A549 (cell line): Measurements from ENCODE around the gene KIZ. TPM values are rescaled to one million over a fixed set of nuclear protein-coding genes. Genes with fewer than 3 reads are reported as not detected.

Experiments
- ATAC-seq, 2 experiments: fragments of 200-7000 bp in 1 of 2; fragments of >200 bp in 1 of 2; cut with Nextera tagmentation in 1 of 2; cut with Tn5 transposase in 1 of 2; 3 replicates each; pipeline versions ENCODE4 v1.8.0 to v1.9.1; 2018 to 2020; ENCODE audit warnings: mild to moderate bottlenecking in 1 of 2, moderate library complexity in 1 of 2
- CTCF ChIA-PET: fragments of 300-600 bp; sonication (Branson Sonifier 250); formaldehyde crosslinking; extraction: SDS; loops from one replicate; lab custom pipeline; 2021; ENCODE audit warnings: antibody characterized with exemption, inconsistent platforms; lab: Yijun Ruan, JAX
- POLR2A ChIA-PET: fragments of 350-600 bp; formaldehyde crosslinking; extraction: SDS; loops from one replicate; lab custom pipeline; 2021; ENCODE audit warnings: antibody characterized with exemption, inconsistent platforms; lab: Yijun Ruan, JAX
- DNase-seq, 2 experiments: peaks; one replicate each; pipeline versions ENCODE4 v3.0.0 to v3.0.0-alpha.2; 2011 to 2016; ENCODE audit warnings: low read depth in 1 of 2, low spot score in 1 of 2
- FAIRE-seq: peaks from 2 replicates; lab custom pipeline; 2011; peaks lifted over from hg19 to GRCh38; lab: Jason Lieb, UNC
- H3K27ac ChIP-seq, 2 experiments: fragments of >200 bp; sonication (Bioruptor Twin); formaldehyde crosslinking; 3 replicates each; pipeline ENCODE4 v1.5.1; 2016 to 2017
- H3K4me1 ChIP-seq: fragments of >200 bp; sonication (Bioruptor Twin); formaldehyde crosslinking; 3 replicates; pipeline ENCODE4 v1.6.1; 2016
- H3K4me2 ChIP-seq: fragments of >200 bp; sonication (Bioruptor Twin); formaldehyde crosslinking; 3 replicates; pipeline ENCODE4 v1.6.1; 2016
- H3K4me3 ChIP-seq: fragments of >200 bp; sonication (Bioruptor Twin); formaldehyde crosslinking; 3 replicates; pipeline ENCODE4 v1.5.1; 2016
- H3K9me3 ChIP-seq: fragments of >200 bp; sonication (Bioruptor Twin); formaldehyde crosslinking; 3 replicates; pipeline ENCODE4 v1.6.1; 2016
- ATOH8 ChIP-seq: fragments of 250-450 bp; sonication (Bioruptor Pico); IDR thresholded peaks from 2 replicates; pipeline ENCODE4 v1.5.0; 2020; ENCODE audit warnings: low read depth, mild to moderate bottlenecking, moderate library complexity
- BCL3 ChIP-seq: fragments of >200 bp; sonication (Bioruptor Twin); formaldehyde crosslinking; IDR thresholded peaks from 3 replicates; pipeline ENCODE4 v1.6.1; 2016
- BHLHE40 ChIP-seq: IDR thresholded peaks from 2 replicates; pipeline ENCODE4 v1.6.1; 2012; ENCODE audit warnings: low read depth, low read length, inconsistent platforms
- CHD4 ChIP-seq: fragments of 200-600 bp; sonication (generic); IDR thresholded peaks from 2 replicates; pipeline ENCODE4 v1.6.1; 2016; ENCODE audit warnings: antibody characterized with exemption, mild to moderate bottlenecking, borderline replicate concordance
- CTCF ChIP-seq: fragments of >200 bp; sonication (Bioruptor Twin); formaldehyde crosslinking; IDR thresholded peaks from 3 replicates; pipeline ENCODE4 v1.5.1; 2016
- EP300 ChIP-seq, 2 experiments: fragments of >200 bp; sonication (Bioruptor Twin); formaldehyde crosslinking; IDR thresholded peaks; 2 replicates in 1 of 2; 3 replicates in 1 of 2; pipeline ENCODE4 v1.6.1; 2016 to 2017
- HDAC2 ChIP-seq: fragments of 200-600 bp; sonication (generic); IDR thresholded peaks from 2 replicates; pipeline ENCODE4 v1.6.1; 2016
- HEYL ChIP-seq: fragments of 250-450 bp; sonication (Bioruptor Pico); IDR thresholded peaks from 2 replicates; pipeline ENCODE4 v1.8.0; 2021; ENCODE audit warnings: mild to moderate bottlenecking, moderate library complexity
- HOXB13 ChIP-seq: fragments of 250-450 bp; sonication (Bioruptor Pico); IDR thresholded peaks from 2 replicates; pipeline ENCODE4 v1.5.0; 2020; ENCODE audit warnings: low read depth, mild to moderate bottlenecking, moderate library complexity
- JUN ChIP-seq, 2 experiments: fragments of >200 bp; sonication (Bioruptor Twin); formaldehyde crosslinking; IDR thresholded peaks; 2 replicates in 1 of 2; 3 replicates in 1 of 2; pipeline ENCODE4 v1.6.1; 2016 to 2017
- JUNB ChIP-seq: fragments of >200 bp; sonication (Bioruptor Twin); formaldehyde crosslinking; IDR thresholded peaks from 2 replicates; pipeline ENCODE4 v1.6.1; 2016
- KDM1A ChIP-seq: fragments of 200-600 bp; sonication (generic); IDR thresholded peaks from 2 replicates; pipeline ENCODE4 v1.6.1; 2016; ENCODE audit warnings: low read depth, mild to moderate bottlenecking
- MAFK ChIP-seq: fragments of 450-650 bp; IDR thresholded peaks from 2 replicates; pipeline ENCODE4 v1.6.1; 2014; ENCODE audit not compliant: partially characterized antibody
- NFE2L2 ChIP-seq: fragments of 150-350 bp; conservative IDR thresholded peaks from 2 replicates; pipeline ENCODE4 v1.6.1; 2014; ENCODE audit warnings: low read length
- NPAS2 ChIP-seq: fragments of 250-450 bp; sonication (Bioruptor Pico); IDR thresholded peaks from 2 replicates; pipeline ENCODE4 v1.8.0; 2022; ENCODE audit warnings: mild to moderate bottlenecking, moderate library complexity, borderline replicate concordance
- PHF8 ChIP-seq: fragments of 200-600 bp; sonication (generic); IDR thresholded peaks from 2 replicates; pipeline ENCODE4 v1.6.1; 2016; ENCODE audit warnings: low read depth, mild to moderate bottlenecking, antibody characterized with exemption, moderate library complexity, borderline replicate concordance
- POLR2A ChIP-seq: IDR thresholded peaks from 2 replicates; pipeline ENCODE4 v1.6.1; 2012; ENCODE audit warnings: mild to moderate bottlenecking, low read length
- POLR2AphosphoS2 ChIP-seq: conservative IDR thresholded peaks from 2 replicates; pipeline ENCODE4 v1.6.1; 2012; ENCODE audit warnings: low read length, improper control_type of control experiment, inconsistent platforms
- RAD21 ChIP-seq, 2 experiments: fragments of >200 bp in 1 of 2; sonication (Bioruptor Twin) in 1 of 2; formaldehyde crosslinking in 1 of 2; IDR thresholded peaks in 1 of 2; conservative IDR thresholded peaks in 1 of 2; 2 replicates in 1 of 2; 3 replicates in 1 of 2; pipeline ENCODE4 v1.6.1; 2012 to 2018; ENCODE audit warnings: inconsistent platforms in 1 of 2
- RCOR1 ChIP-seq: fragments of 150-350 bp; IDR thresholded peaks from 2 replicates; pipeline ENCODE4 v1.6.1; 2014; ENCODE audit warnings: antibody characterized with exemption, low read length, low read depth
- SMC3 ChIP-seq: fragments of >200 bp; sonication (Bioruptor Twin); formaldehyde crosslinking; IDR thresholded peaks from 3 replicates; pipeline ENCODE4 v1.6.1; 2018; ENCODE audit warnings: inconsistent platforms
- SREBF2 ChIP-seq: fragments of 450-650 bp; IDR thresholded peaks from 2 replicates; pipeline ENCODE4 v1.6.1; 2014; ENCODE audit warnings: mild to moderate bottlenecking, moderate library complexity
- ZFP36 ChIP-seq: fragments of 450-650 bp; IDR thresholded peaks from 2 replicates; pipeline ENCODE4 v1.6.1; 2014; ENCODE audit warnings: borderline replicate concordance; ENCODE audit not compliant: partially characterized antibody
- ZSCAN20 ChIP-seq: fragments of 250-450 bp; sonication (Bioruptor Pico); IDR thresholded peaks from 2 replicates; pipeline ENCODE4 v1.8.0; 2022; ENCODE audit warnings: mild to moderate bottlenecking, moderate library complexity
- WGBS: methylation state at CpG from one replicate; pipeline ENCODE4 v1.1.6; 2017; ENCODE audit errors: missing lambda C conversion rate; 5-methylcytosine and 5-hydroxymethylcytosine counted together
- polyA plus RNA-seq, 4 experiments: library from polyadenylated mRNA; depleted of rRNA in 3 of 4; stranded (reverse); fragments of >200 nt; fragmentation: RNase III in 1 of 4; extraction: RNeasy Plus Mini Kit Qiagen cat#74134 plus additional on column Dnase treatment in 1 of 4; gene quantifications; 2 replicates in 3 of 4; 3 replicates in 1 of 4; pipeline ENCODE4 v1.2.3, GENCODE V29; 2011 to 2017
- TF ChIP-seq, protein P1 (sequence below): IDR thresholded peaks from 2 replicates; pipeline ENCODE4 v1.6.1; 2012; ENCODE audit warnings: low read depth, borderline replicate concordance
- TF ChIP-seq, protein P2 (sequence below): fragments of 250-450 bp; sonication (Bioruptor Pico); IDR thresholded peaks from 2 replicates; pipeline ENCODE4 v1.5.0; 2021; ENCODE audit warnings: mild to moderate bottlenecking, moderate library complexity, borderline replicate concordance
- TF ChIP-seq, protein P3 (sequence below): fragments of >200 bp; sonication (Bioruptor Twin); formaldehyde crosslinking; IDR thresholded peaks from 2 replicates; pipeline ENCODE4 v1.6.1; 2016

Gene KIZ
- polyA plus RNA-seq, 2 of the 4 experiments (the other 2 are of a cell fraction): 6.3 to 19.1 TPM

- no peak overlapping the region for H3K4me2 ChIP-seq
- H3K9me3 ChIP-seq: no peaks in the 10 kb centered on the region
- TF ChIP-seq MAFK (peak; percentile 57), EP300 (IDR thresholded peaks at IDR 0.05) (no peak), NPAS2 (CRISPR knock-in tag) (no peak)
- TF ChIP-seq, all 56 proteins: peak for 1
- Histone ChIP-seq H3K4me1 (no peaks in the 10 kb centered on the region), H3K4me3 (no peak overlapping the region), H3K27ac (no peak overlapping the region)
- POLR2A ChIA-PET: no interaction called here
- no peak for DNase-seq
- no peak for FAIRE-seq
- CTCF ChIA-PET: no interaction called here
- WGBS: 54% methylated on average over 2 of the region's 2 CpGs
- ATAC-seq: 0 out of 6 replicates have a peak, but pooled peaks of 1 of the 2 experiments have one; percentile 32
Measured at GRCh38 chr20:21118782-21119181, 7.1 kb upstream of the KIZ start.

GRCh38 chr20:21124190-21124589 lies 1.7 kb upstream of the KIZ start:
- no peak overlapping the region for H3K27ac ChIP-seq
- TF ChIP-seq POLR2AphosphoS2 (no peak), BHLHE40 (no peak), RAD21 (conservative IDR thresholded peaks at IDR 0.05 in 1 of 2, IDR thresholded peaks at IDR 0.05 in 1 of 2) (no peak), MAFK (no peak), NFE2L2 (no peak), ZFP36 (no peak), BCL3 (no peak), SREBF2 (no peak), POLR2A (no peak), JUNB (no peak), HDAC2 (no peak), SMC3 (no peak), PHF8 (no peak), ATOH8 (CRISPR knock-in tag) (no peak)
- CTCF ChIA-PET: interaction anchor here (1.6 to 4.3 kb wide), 3 partner anchors 75 to 287 kb away, joined by 4 to 22 read pairs (median 12); no protein-coding TSS in a partner anchor
- DNase-seq: no peak
- POLR2A ChIA-PET: no interaction called here
- FAIRE-seq: no peak
- peaks cover 10% of the 10 kb centered on the region for H3K4me1 ChIP-seq
- H3K9me3 ChIP-seq: no peaks in the 10 kb centered on the region
- WGBS: 79% methylated on average over 3 of the region's 3 CpGs
- no peak overlapping the region for H3K4me2 ChIP-seq
- ATAC-seq: no peak
- no peak overlapping the region for H3K4me3 ChIP-seq

DNA sequence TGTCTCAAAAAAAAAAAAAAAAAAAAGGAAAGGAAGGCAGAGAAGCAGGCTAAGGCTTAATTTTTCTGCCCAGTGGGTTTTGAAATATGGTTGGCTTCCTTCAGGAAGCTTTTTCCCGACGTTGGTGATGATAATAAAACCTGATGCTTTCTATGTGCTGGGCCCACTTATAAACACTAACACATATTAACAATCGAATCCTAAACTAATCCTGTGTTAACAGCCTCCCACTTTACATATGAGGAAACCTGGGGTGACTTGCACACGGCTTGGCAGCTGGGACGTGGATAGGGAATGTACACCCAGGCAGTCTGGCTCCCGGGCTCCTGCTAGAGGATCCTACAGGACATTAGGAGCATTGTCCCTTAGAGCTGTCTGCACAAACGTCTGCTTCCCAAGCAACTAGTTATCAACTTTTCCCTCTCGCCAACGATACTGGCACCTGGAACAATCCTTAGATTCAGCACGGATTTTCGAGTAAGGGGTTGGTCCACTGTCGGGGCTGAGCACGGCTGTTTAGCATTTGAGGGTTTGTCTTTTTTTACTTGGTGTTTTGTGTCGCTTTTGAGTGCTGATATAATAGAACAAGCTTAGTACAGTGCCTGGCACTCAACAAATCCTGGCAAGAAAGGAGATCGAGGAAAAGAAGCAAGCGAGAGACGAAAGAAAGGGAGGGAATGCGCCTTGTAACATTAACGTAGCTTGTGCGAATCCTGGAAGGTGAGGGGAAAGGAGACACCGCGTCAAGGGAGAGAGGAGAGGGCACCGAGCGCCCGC lies 622 bp upstream of the KIZ start:
- H3K4me2 ChIP-seq: peak overlapping the region; percentile 67
- peak overlapping the region; percentile 89 for H3K4me3 ChIP-seq
- TF ChIP-seq CTCF (peak; percentile 12; the same call in 1 of the 3 replicates), HOXB13 (CRISPR knock-in tag) (no peak), POLR2A (no peak), CHD4 (no peak), JUN (IDR thresholded peaks at IDR 0.05) (no peak), KDM1A (no peak), HEYL (CRISPR knock-in tag) (no peak), RCOR1 (no peak), ZSCAN20 (CRISPR knock-in tag) (no peak)
- TF ChIP-seq, protein P1, sequence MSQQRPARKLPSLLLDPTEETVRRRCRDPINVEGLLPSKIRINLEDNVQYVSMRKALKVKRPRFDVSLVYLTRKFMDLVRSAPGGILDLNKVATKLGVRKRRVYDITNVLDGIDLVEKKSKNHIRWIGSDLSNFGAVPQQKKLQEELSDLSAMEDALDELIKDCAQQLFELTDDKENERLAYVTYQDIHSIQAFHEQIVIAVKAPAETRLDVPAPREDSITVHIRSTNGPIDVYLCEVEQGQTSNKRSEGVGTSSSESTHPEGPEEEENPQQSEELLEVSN: peak; percentile 8; the same call in 1 of the 2 replicates
- TF ChIP-seq, protein P2, sequence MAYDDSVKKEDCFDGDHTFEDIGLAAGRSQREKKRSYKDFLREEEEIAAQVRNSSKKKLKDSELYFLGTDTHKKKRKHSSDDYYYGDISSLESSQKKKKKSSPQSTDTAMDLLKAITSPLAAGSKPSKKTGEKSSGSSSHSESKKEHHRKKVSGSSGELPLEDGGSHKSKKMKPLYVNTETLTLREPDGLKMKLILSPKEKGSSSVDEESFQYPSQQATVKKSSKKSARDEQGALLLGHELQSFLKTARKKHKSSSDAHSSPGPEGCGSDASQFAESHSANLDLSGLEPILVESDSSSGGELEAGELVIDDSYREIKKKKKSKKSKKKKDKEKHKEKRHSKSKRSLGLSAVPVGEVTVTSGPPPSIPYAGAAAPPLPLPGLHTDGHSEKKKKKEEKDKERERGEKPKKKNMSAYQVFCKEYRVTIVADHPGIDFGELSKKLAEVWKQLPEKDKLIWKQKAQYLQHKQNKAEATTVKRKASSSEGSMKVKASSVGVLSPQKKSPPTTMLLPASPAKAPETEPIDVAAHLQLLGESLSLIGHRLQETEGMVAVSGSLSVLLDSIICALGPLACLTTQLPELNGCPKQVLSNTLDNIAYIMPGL: no peak
- TF ChIP-seq, protein P3, sequence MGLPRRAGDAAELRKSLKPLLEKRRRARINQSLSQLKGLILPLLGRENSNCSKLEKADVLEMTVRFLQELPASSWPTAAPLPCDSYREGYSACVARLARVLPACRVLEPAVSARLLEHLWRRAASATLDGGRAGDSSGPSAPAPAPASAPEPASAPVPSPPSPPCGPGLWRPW: no peak
- CTCF ChIA-PET: interaction anchor here (0.6 to 4.3 kb wide), 8 partner anchors 17 to 288 kb away, joined by 3 to 22 read pairs (median 4); no protein-coding TSS in a partner anchor
- ATAC-seq (peak; percentile 87 to 91), FAIRE-seq (peak; percentile 32), DNase-seq (peak; percentile 76 to 88)
- H3K9me3 ChIP-seq: no peaks in the 10 kb centered on the region
- peak overlapping the region; percentile 12 to 59; a peak in 3 of 6 replicates for H3K27ac ChIP-seq
- WGBS: 7% methylated on average over 25 of the region's 25 CpGs
- POLR2A ChIA-PET: interaction anchor here (0.5 to 1.7 kb wide), 4 partner anchors 10 to 289 kb away, joined by 3 to 6 read pairs (median 3); partner anchors contain the start of gene XRN2
- H3K4me1 ChIP-seq: peaks cover 10% of the 10 kb centered on the region
